Measurements from ENCODE around the gene SEC22C. TPM values are rescaled to one million over a fixed set of nuclear protein-coding genes. Genes with fewer than 3 reads are reported as not detected.

SEC22C gene
- polyA plus RNA-seq, 1 donor (not counting 4 experiments of a cell fraction or from before 2014, with no cell fraction given): 58.4 TPM

DNA sequence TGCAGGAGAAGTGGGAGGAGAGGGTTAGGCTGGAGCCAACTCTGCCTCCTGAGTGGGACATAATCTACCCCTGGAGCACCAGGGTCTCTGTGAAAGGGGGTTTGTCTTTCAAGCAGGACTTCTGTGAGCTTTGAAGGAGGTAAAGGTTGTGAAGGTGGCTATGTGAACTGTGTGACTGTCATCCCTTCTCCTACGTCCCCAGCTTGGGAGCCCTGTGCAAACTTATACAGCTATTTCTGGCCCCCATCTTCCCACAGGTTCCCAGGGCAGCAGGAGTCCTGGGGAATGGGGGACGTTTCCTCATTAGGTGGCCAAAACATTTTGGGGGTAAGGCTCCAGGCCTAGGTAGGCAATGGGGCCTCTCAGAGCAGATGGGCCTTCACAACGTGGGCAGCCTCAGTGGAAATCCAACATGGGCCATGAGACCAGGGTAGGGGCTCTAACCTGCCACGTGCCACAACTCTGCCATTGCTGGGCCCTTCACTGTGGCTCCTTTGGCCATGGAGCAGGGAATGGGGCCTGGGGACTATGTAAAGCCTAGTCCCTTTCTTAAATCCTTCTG is 75.8 kb downstream of the SEC22C start:
- H3K79me2 ChIP-seq (ENCODE audit: control insufficient read depth, insufficient read depth, low read length): no peaks in the 10 kb centered on the region
- no peak overlapping the region for H3K4me2 ChIP-seq (ENCODE audit: control insufficient read depth, extremely low read depth, insufficient read depth, low read depth, low read length)
- no peaks in the 10 kb centered on the region for H3K9me3 ChIP-seq (ENCODE audit: control insufficient read depth, low read depth, low read length)
- no peak for DNase-seq (ENCODE audit: low read depth, low spot score)
- H3K4me3 ChIP-seq (ENCODE audit: control insufficient read depth in 2 of 3, extremely low read depth in 1 of 3, insufficient read depth in 2 of 3, low read depth in 1 of 3, low read length in 3 of 3): no peak overlapping the region
- H3K36me3 ChIP-seq (ENCODE audit: control insufficient read depth in 2 of 2, extremely low read depth in 1 of 2, insufficient read depth in 2 of 2, low read length in 2 of 2): no peaks in the 10 kb centered on the region
- peaks cover 7% of the 10 kb centered on the region for H3K27me3 ChIP-seq (ENCODE audit: control insufficient read depth, extremely low read depth, insufficient read depth, low read length)
- dilution Hi-C loops (cut with MboI; ENCODE audit: extremely low pct_ligation_motif_present, low sequenced_read_pairs): no loop called here
- no peak for FAIRE-seq
- TF ChIP-seq EZH2 (IDR thresholded peaks at IDR 0.05; ENCODE audit: low read length): no peak
- TF ChIP-seq, protein P1, sequence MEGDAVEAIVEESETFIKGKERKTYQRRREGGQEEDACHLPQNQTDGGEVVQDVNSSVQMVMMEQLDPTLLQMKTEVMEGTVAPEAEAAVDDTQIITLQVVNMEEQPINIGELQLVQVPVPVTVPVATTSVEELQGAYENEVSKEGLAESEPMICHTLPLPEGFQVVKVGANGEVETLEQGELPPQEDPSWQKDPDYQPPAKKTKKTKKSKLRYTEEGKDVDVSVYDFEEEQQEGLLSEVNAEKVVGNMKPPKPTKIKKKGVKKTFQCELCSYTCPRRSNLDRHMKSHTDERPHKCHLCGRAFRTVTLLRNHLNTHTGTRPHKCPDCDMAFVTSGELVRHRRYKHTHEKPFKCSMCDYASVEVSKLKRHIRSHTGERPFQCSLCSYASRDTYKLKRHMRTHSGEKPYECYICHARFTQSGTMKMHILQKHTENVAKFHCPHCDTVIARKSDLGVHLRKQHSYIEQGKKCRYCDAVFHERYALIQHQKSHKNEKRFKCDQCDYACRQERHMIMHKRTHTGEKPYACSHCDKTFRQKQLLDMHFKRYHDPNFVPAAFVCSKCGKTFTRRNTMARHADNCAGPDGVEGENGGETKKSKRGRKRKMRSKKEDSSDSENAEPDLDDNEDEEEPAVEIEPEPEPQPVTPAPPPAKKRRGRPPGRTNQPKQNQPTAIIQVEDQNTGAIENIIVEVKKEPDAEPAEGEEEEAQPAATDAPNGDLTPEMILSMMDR (optimal IDR thresholded peaks at IDR 0.05 in 1 of 3, IDR thresholded peaks at IDR 0.05 in 1 of 3, conservative IDR thresholded peaks at IDR 0.05 in 1 of 3; ENCODE audit: extremely low read depth in 1 of 3, insufficient read depth in 2 of 3, low read length in 3 of 3): no peak
- H3K27ac ChIP-seq (ENCODE audit: control insufficient read depth, insufficient read depth, low read length): no peak overlapping the region
- H2AFZ ChIP-seq (ENCODE audit: control insufficient read depth, low read length): no peak overlapping the region
- no peak overlapping the region for H3K9ac ChIP-seq (ENCODE audit: control insufficient read depth, extremely low read depth, insufficient read depth, low read length)
- H4K20me1 ChIP-seq (ENCODE audit: control insufficient read depth, extremely low read depth, insufficient read depth, low read length): no peaks in the 10 kb centered on the region
- H3K4me1 ChIP-seq (ENCODE audit: control insufficient read depth, extremely low read depth, insufficient read depth, low read length): peaks cover 12% of the 10 kb centered on the region
- H3K9me1 ChIP-seq (ENCODE audit: control insufficient read depth, extremely low read depth, insufficient read depth, low read length): no peaks in the 10 kb centered on the region

DNA sequence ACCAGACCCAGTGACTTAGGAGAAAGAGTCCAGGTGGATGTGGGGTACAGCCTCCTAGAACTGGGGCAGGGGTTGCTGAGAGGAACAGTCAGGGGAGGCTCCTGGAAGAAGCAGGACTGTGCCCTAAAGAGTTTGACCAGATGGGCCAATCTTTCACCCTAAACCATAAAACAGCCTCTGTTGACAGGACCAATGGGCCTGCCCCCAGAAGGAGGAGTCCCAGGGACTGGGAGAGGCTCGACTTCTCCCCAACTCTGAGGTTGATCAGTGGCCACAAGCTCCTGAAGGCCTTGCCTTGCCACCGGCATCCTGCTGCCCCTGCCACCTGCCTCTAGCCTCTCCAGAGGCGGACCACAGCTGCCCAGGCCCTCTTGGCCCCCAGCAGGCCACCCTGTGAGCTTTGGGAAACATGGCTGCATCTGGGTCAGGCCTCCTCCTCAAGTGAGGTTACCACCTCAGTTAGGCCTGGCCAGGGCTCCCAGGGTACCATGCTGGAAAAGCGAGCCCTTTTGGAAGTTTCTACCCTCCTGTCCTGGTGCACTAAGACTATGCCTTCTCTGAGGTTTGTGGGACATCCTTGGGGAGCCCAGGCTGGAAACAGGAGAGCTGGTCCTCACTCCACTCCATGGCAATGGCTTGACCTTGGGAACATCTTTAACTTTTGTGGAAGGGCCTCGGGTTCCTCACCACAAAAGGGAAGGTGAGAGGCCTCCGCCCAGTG is 76.5 kb downstream of the SEC22C start:
- Histone ChIP-seq H3K27me3 (ENCODE audit: control insufficient read depth, extremely low read depth, insufficient read depth, low read length) (peaks cover 10% of the 10 kb centered on the region), H3K36me3 (ENCODE audit: control insufficient read depth in 2 of 2, extremely low read depth in 1 of 2, insufficient read depth in 2 of 2, low read length in 2 of 2) (no peaks in the 10 kb centered on the region), H3K79me2 (ENCODE audit: control insufficient read depth, insufficient read depth, low read length) (no peaks in the 10 kb centered on the region), H4K20me1 (ENCODE audit: control insufficient read depth, extremely low read depth, insufficient read depth, low read length) (no peaks in the 10 kb centered on the region), H3K27ac (ENCODE audit: control insufficient read depth, insufficient read depth, low read length) (no peak overlapping the region), H3K4me3 (ENCODE audit: control insufficient read depth in 2 of 3, extremely low read depth in 1 of 3, insufficient read depth in 2 of 3, low read depth in 1 of 3, low read length in 3 of 3) (no peak overlapping the region), H3K4me2 (ENCODE audit: control insufficient read depth, extremely low read depth, insufficient read depth, low read depth, low read length) (no peak overlapping the region), H3K9ac (ENCODE audit: control insufficient read depth, extremely low read depth, insufficient read depth, low read length) (no peak overlapping the region), H3K9me1 (ENCODE audit: control insufficient read depth, extremely low read depth, insufficient read depth, low read length) (no peaks in the 10 kb centered on the region), H3K9me3 (ENCODE audit: control insufficient read depth, low read depth, low read length) (no peaks in the 10 kb centered on the region), H3K4me1 (ENCODE audit: control insufficient read depth, extremely low read depth, insufficient read depth, low read length) (peaks cover 14% of the 10 kb centered on the region), H2AFZ (ENCODE audit: control insufficient read depth, low read length) (no peak overlapping the region)
- dilution Hi-C loops (cut with MboI; ENCODE audit: extremely low pct_ligation_motif_present, low sequenced_read_pairs): no loop called here
- DNase-seq (ENCODE audit: low read depth, low spot score) (no peak), FAIRE-seq (no peak)
- TF ChIP-seq, protein P1 (optimal IDR thresholded peaks at IDR 0.05 in 1 of 3, IDR thresholded peaks at IDR 0.05 in 1 of 3, conservative IDR thresholded peaks at IDR 0.05 in 1 of 3; ENCODE audit: extremely low read depth in 1 of 3, insufficient read depth in 2 of 3, low read length in 3 of 3): no peak
- TF ChIP-seq EZH2 (IDR thresholded peaks at IDR 0.05; ENCODE audit: low read length): no peak

Data from keratinocyte (primary cell).